ENCODE measurements around the gene ADAMTS14. TPM values are rescaled to one million over a fixed set of nuclear protein-coding genes. Genes with fewer than 3 reads are reported as not detected.

Gene ADAMTS14
- total and polyA plus RNA-seq, 8 donors: 0.33 to 9.4 (median 3.9) TPM; not detected in 2

GRCh38 chr10:70669732-70670317 lies 2.5 kb upstream of the ADAMTS14 start:
- Histone ChIP-seq H3K9me3 (no peaks in the 10 kb centered on the region), H3K4me3 (no peak overlapping the region), H3K27ac (no peak overlapping the region), H3K4me1 (peaks cover 0 to 29% (median 16%) of the 10 kb centered on the region in 4 donors), H3K36me3 (no peaks in the 10 kb centered on the region), H3K27me3 (peaks cover 5 to 44% (median 23%) of the 10 kb centered on the region in 3 donors)
- DNase-seq: no peak
- TF ChIP-seq, protein P1, sequence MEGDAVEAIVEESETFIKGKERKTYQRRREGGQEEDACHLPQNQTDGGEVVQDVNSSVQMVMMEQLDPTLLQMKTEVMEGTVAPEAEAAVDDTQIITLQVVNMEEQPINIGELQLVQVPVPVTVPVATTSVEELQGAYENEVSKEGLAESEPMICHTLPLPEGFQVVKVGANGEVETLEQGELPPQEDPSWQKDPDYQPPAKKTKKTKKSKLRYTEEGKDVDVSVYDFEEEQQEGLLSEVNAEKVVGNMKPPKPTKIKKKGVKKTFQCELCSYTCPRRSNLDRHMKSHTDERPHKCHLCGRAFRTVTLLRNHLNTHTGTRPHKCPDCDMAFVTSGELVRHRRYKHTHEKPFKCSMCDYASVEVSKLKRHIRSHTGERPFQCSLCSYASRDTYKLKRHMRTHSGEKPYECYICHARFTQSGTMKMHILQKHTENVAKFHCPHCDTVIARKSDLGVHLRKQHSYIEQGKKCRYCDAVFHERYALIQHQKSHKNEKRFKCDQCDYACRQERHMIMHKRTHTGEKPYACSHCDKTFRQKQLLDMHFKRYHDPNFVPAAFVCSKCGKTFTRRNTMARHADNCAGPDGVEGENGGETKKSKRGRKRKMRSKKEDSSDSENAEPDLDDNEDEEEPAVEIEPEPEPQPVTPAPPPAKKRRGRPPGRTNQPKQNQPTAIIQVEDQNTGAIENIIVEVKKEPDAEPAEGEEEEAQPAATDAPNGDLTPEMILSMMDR (IDR thresholded peaks at IDR 0.05): no peak
- no peak for TF ChIP-seq EP300 (IDR thresholded peaks at IDR 0.05)
- TF ChIP-seq POLR2AphosphoS5 (IDR thresholded peaks at IDR 0.05): no peak
- no peak for TF ChIP-seq POLR2A (IDR thresholded peaks at IDR 0.05)
- intact Hi-C loops (cut with DNase I; ENCODE audit: low total_unique reads): no loop called here
- WGBS, 5 donors: 59 to 74% (median 73%) methylated on average over 7 of the region's 7 CpGs

DNA sequence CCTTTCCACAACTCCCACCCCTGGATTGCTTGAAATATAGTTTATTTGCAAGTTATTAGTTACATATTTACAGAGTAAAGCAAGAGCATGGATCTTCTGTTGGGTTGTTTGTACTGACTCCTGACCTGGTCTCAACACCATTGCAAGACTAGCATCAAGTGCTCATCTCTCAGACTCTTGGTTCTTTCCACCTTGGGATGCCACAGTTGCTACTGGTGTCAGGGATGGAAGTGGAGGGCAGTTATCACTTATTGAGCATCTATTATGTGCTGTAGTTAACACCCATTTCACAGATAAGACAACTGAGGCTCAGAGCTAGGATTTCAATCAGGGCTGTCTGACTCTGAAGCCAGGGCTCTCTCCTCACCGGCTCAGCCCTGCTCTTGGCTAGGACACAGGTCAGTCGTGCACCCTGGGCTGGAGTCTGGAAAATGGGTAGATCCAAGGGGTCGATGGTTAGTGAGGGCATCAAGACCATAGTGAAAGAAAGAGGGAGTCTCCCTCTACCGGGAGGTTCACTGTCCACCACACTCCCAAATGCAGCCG lies 614 bp upstream of the ADAMTS14 start:
- H3K27me3 ChIP-seq: peaks cover 5 to 54% (median 23%) of the 10 kb centered on the region in 3 donors
- WGBS, 5 donors: 20 to 31% (median 22%) methylated on average over 4 to 5 of the region's 5 CpGs
- peak overlapping the region; percentile 41 to 51 (median 46) for H3K4me3 ChIP-seq
- TF ChIP-seq POLR2A (IDR thresholded peaks at IDR 0.05): no peak
- TF ChIP-seq EP300 (IDR thresholded peaks at IDR 0.05): no peak
- no peak for TF ChIP-seq POLR2AphosphoS5 (IDR thresholded peaks at IDR 0.05)
- TF ChIP-seq, protein P1 (IDR thresholded peaks at IDR 0.05): no peak
- H3K36me3 ChIP-seq: no peaks in the 10 kb centered on the region
- intact Hi-C loops (cut with DNase I; ENCODE audit: low total_unique reads): no loop called here
- no peaks in the 10 kb centered on the region for H3K9me3 ChIP-seq
- H3K4me1 ChIP-seq: peaks cover 0 to 29% (median 16%) of the 10 kb centered on the region in 4 donors
- no peak overlapping the region for H3K27ac ChIP-seq
- no peak for DNase-seq

DNA sequence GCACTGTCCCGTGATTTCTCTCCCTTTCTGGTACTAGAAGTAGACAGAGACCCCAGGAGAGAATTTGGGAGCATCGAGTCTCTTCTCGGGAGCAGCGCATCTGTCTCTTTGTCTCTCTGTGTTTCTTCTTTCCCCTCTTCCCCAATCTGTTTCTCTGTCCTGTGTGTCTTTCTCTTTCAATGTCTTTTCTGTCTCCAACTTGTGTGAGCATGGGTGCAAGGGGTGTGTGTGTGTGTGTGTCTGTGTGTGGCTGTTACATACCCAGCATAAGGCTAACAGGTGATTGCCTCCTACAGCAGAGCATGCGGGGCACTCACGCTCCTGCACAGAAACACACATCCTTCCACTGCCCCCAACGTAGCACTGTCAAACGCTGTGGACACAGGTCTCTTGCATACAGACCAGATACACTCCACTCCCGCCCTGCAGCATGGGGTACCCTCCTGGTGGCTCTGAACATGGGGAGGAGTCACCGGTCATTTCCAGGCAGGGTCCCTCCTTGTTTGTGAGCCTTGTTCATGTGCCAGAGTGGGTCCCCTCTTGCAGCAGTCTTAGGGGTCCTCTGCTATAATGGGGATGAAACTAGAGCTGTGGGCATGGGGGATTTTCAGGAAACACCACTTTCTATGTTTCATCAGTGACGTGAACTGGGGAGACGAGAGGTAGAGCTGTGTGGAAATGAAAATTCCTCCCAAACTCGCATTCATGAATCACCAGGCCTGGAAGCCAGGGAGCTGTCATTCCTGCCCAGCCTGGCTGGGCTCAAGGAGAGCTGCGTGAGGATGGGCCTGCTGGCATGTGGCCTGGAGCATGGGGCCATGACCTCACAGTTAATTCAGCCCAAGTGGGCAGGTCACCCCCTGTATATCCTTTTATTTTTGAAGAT lies 980 bp downstream of the ADAMTS14 start:
- Histone ChIP-seq H3K27ac (peak overlapping the region in 3 of 5 donors; percentile 54 to 73 (median 56)), H3K4me3 (peak overlapping the region; percentile 41 to 51 (median 46)), H3K9me3 (no peaks in the 10 kb centered on the region), H3K4me1 (peaks cover 0 to 29% (median 16%) of the 10 kb centered on the region in 4 donors), H3K36me3 (no peaks in the 10 kb centered on the region), H3K27me3 (peaks cover 5 to 54% (median 23%) of the 10 kb centered on the region in 3 donors)
- intact Hi-C loops (cut with DNase I; ENCODE audit: low total_unique reads): no loop called here
- 40 to 48% (median 42%) methylated on average over 14 of the region's 14 CpGs for WGBS, 5 donors
- TF ChIP-seq EP300 (IDR thresholded peaks at IDR 0.05): no peak
- no peak for TF ChIP-seq POLR2A (IDR thresholded peaks at IDR 0.05)
- TF ChIP-seq, protein P1 (IDR thresholded peaks at IDR 0.05): no peak
- TF ChIP-seq POLR2AphosphoS5 (IDR thresholded peaks at IDR 0.05): peak in 1 of 3 donors; percentile 27
- peak in 1 of 2 donors; percentile 62 for DNase-seq

GRCh38 chr10:70673929-70674559 lies 1.7 kb downstream of the ADAMTS14 start:
- intact Hi-C loops (cut with DNase I; ENCODE audit: low total_unique reads): no loop called here
- Histone ChIP-seq H3K27me3 (peaks cover 5 to 54% (median 23%) of the 10 kb centered on the region in 3 donors), H3K4me1 (peaks cover 0 to 29% (median 16%) of the 10 kb centered on the region in 4 donors), H3K9me3 (no peaks in the 10 kb centered on the region), H3K36me3 (no peaks in the 10 kb centered on the region), H3K27ac (peak overlapping the region in 1 of 5 donors; percentile 73), H3K4me3 (no peak overlapping the region)
- TF ChIP-seq POLR2A (IDR thresholded peaks at IDR 0.05): no peak
- TF ChIP-seq POLR2AphosphoS5 (IDR thresholded peaks at IDR 0.05): no peak
- TF ChIP-seq, protein P1 (IDR thresholded peaks at IDR 0.05): no peak
- no peak for TF ChIP-seq EP300 (IDR thresholded peaks at IDR 0.05)
- DNase-seq: no peak
- WGBS, 5 donors: 34 to 55% (median 47%) methylated on average over 11 of the region's 11 CpGs

Data from stomach (tissue), 9 donors.